SJSA1 (cell line): ENCODE results near the gene LNP1. TPM values are rescaled to one million over a fixed set of nuclear protein-coding genes. Genes with fewer than 3 reads are reported as not detected.

ENCODE experiments used
- DNase-seq, 2 experiments: peaks; one replicate each; pipeline ENCODE4 v3.0.0-alpha.2; 2015 to 2020; ENCODE audit warnings: low spot score in 2 of 2, low read depth in 1 of 2
- H3K27ac ChIP-seq: fragments of 250-450 bp; sonication (Bioruptor Pico); 2 replicates; pipeline ENCODE4 v1.5.1; 2020; ENCODE audit warnings: mild to moderate bottlenecking, moderate library complexity
- H3K27me3 ChIP-seq: fragments of 250-450 bp; sonication (Bioruptor Pico); replicated peaks from 2 replicates; pipeline ENCODE4 v1.5.1; 2020; ENCODE audit warnings: mild to moderate bottlenecking, moderate library complexity
- H3K36me3 ChIP-seq: fragments of 250-450 bp; sonication (Bioruptor Pico); 2 replicates; pipeline ENCODE4 v1.5.1; 2020; ENCODE audit warnings: mild to moderate bottlenecking
- H3K4me1 ChIP-seq: fragments of 250-450 bp; sonication (Bioruptor Pico); replicated peaks from 2 replicates; pipeline ENCODE4 v1.6.1; 2021; ENCODE audit warnings: mild to moderate bottlenecking
- H3K4me3 ChIP-seq: fragments of 250-450 bp; sonication (Bioruptor Pico); 2 replicates; pipeline ENCODE4 v1.5.1; 2020; ENCODE audit warnings: mild to moderate bottlenecking
- H3K9me3 ChIP-seq: fragments of 250-450 bp; sonication (Bioruptor Pico); replicated peaks from 2 replicates; pipeline ENCODE4 v1.5.1; 2020; ENCODE audit warnings: mild to moderate bottlenecking
- total RNA-seq: library from RNA; depleted of rRNA; stranded (reverse); fragments of >200 nt; shearing (Covaris generic); gene quantifications from 2 replicates; pipeline ENCODE4 v1.2.3, GENCODE V29; 2014; rRNA removed

The LNP1 gene
- total RNA-seq, 1 experiment from 2014 or later: 1.6 TPM

DNA sequence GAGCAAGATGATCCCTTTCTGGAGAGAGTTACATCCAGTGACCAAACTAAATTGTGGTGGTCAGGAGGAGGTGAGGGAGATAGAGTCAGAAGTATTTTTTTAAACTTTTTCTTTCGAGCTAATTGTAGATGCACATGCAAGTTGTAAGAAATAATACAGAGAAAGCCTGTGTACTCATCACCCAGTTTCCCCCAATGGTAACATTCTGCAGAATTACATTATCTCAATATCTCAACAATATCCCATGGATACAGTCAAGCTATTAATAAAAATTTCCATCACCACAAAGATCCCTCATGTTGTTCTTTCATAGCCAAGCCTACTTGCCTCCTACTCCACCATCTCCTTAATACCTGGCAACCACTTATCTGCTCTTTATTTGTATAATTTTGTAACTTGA lies 87.8 kb downstream of the LNP1 start:
- no peak for DNase-seq
- Histone ChIP-seq H3K36me3 (no peaks in the 10 kb centered on the region), H3K9me3 (no peaks in the 10 kb centered on the region), H3K27ac (no peak overlapping the region), H3K27me3 (no peaks in the 10 kb centered on the region), H3K4me3 (no peak overlapping the region), H3K4me1 (peaks cover 7% of the 10 kb centered on the region; the same call in 1 of the 2 replicates)

DNA sequence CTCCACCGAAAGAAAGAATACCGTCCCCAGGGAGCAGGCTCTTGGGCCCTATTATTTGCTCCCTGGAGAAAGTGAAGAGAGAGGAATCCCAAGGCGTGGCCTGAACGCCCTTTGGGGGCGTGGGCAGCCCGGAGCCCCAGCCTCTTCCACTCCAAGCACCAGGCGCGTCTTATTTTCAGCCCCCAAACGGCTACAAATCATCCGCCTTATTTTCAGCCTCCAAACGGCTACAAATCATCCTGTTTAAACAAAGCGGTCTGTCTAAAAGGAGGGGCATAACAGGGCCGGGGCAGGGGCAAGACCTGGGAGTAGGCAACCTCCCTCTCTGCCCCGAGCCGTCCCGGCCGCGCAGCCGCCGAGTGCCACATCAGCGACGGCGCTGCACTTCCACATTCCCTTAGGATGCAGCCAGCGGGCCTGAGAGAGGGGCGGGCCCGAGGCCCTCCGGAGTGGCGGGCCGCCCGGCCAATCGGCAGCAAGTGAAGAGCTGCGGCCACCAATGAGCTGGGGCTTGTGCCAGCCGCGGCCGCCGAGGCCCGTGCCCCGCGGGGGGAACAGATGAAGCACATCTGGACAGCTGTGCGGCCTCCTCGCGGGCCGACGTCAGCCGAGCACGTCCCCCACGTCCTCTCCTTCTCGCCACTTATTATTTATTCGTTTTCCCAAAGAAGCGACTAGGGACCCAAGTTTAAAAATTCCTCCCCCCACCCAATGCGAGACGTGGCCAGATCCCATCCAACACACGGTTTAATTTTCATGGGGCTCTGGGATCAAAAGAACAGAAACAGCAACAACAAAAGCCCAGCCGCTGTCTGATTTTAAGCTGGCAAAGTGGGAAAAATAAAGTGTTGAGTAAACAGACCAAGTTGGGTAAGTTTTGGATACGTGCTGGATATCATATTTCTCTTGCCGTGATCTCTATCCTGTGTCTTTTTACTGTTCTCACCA lies 91.0 kb downstream of the LNP1 start, which contains the start of gene TMEM45A:
Gene TMEM45A (plus strand): TSS at position 561 of the 948 bp plus-strand sequence. CDS start 62,593 bp downstream, outside the sequence.
- H3K4me1 ChIP-seq: peaks cover 25% of the 10 kb centered on the region
- H3K27ac ChIP-seq: peak within 1 kb of the TSS; percentile 59
- H3K4me3 ChIP-seq: peak within 1 kb of the TSS; percentile 45
- H3K36me3 ChIP-seq: no peaks in the 10 kb centered on the region
- H3K9me3 ChIP-seq: no peaks in the 10 kb centered on the region
- peak; percentile 94 to 98 for DNase-seq
- no peaks in the 10 kb centered on the region for H3K27me3 ChIP-seq

DNA sequence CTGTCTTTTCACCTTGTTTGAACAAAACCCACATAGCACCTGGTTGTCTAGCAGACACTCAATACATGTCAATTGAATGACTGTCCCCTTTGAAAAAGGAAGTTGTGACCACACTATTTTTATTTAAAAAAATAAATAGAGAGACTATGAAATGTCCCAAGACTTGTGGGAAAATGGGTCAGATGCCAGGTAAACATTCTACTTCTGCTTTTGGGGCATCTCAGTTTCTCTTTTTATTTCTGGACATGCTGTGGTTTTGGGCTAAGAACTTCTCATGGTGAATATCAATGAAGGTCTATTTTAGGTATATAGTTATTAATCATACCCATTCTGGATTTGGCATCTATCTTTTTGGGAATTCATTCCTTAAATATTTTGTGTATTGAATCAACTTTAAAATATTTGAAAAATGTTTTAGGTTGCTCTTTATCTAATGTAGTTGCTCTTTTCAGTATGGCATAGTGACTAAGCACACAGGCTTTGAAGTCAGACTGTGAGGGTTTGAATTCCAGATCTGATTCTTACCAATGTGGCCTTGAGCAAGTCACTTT lies 95.4 kb downstream of the LNP1 start:
- peak; percentile 48 to 83 for DNase-seq
- H3K4me3 ChIP-seq: no peak overlapping the region
- peak overlapping the region; percentile 74 for H3K27ac ChIP-seq
- H3K9me3 ChIP-seq: no peaks in the 10 kb centered on the region
- peaks cover 31% of the 10 kb centered on the region for H3K4me1 ChIP-seq
- H3K36me3 ChIP-seq: no peaks in the 10 kb centered on the region
- no peaks in the 10 kb centered on the region for H3K27me3 ChIP-seq

DNA sequence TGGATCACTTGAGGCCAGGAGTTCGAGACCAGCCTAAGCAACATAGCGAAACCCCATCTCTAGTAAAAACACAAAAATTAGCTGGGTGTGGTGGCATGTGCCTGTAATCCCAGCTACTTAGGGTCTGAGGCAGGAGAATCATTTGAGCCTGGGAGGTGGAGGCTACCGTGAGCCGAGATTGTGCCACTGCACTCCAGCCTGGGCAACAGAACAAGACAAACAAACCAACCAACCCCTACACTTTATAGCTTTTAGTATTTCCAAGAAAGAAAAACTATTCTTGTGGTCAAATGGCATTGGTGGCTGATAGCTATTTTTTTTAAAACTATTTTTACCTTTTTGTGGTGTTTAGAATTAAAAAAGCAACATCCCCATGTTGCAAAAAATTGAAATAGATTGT lies 98.3 kb downstream of the LNP1 start:
- H3K36me3 ChIP-seq: no peaks in the 10 kb centered on the region
- no peaks in the 10 kb centered on the region for H3K27me3 ChIP-seq
- no peak overlapping the region for H3K4me3 ChIP-seq
- H3K27ac ChIP-seq: no peak overlapping the region
- DNase-seq: no peak
- peaks cover 30% of the 10 kb centered on the region for H3K4me1 ChIP-seq
- no peaks in the 10 kb centered on the region for H3K9me3 ChIP-seq

DNA sequence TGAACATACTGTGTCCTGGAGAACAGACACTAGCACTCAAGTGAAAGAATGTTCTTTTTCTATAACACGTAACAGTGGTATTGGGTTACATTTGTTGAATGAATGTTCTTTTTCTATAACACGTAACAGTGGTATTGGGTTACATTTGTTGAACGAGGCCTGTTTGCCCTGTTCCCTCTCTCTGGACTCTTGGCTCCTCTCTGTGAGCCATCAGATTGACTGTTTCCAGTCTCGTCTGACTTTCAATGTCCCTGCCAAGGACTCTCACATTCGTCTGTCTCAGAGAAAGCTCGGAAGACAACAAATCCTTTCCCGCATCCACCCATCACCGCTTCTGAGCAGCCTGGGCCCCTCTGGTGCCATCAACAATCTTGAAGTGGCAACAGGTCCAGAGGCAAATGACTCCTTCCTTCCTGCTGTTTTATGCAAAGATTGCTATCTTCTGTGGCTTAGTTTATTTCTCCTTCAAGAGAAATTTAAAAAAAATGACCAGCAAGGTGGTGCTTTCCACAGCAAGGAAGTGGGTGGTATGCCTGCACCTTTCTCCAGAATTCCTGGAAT lies 99.1 kb downstream of the LNP1 start:
- Histone ChIP-seq H3K36me3 (no peaks in the 10 kb centered on the region), H3K27me3 (no peaks in the 10 kb centered on the region), H3K4me1 (peaks cover 30% of the 10 kb centered on the region), H3K27ac (no peak overlapping the region), H3K9me3 (no peaks in the 10 kb centered on the region), H3K4me3 (no peak overlapping the region)
- DNase-seq: no peak

DNA sequence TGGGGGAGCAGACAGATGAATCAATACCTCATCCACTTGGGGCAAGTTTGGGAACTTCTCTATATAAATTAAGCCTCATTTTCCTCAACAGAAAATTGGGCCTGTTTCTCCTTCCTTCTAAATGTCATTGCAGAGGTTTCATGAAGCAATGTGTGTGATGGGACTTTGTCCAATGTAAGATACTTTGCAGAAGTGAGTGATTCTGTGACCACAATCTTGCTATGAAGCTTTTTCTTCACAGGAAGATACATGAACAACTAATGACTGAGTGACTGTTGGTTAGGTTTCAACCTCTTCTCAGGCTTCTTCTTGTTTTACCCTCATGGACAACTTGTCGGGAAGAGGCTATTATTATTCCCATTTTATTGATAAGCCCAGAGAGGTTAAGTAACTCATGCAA lies 102.1 kb downstream of the LNP1 start:
- no peak overlapping the region for H3K27ac ChIP-seq

More for the DNA sequence above, 102.1 kb downstream of the LNP1 start:
- DNase-seq: no peak
- Histone ChIP-seq H3K36me3 (no peaks in the 10 kb centered on the region), H3K4me3 (no peak overlapping the region), H3K9me3 (no peaks in the 10 kb centered on the region), H3K4me1 (0 out of 2 replicates have a peak, but pooled peaks cover 3% of the 10 kb centered on the region), H3K27me3 (no peaks in the 10 kb centered on the region)

Other genes with a start within 250 kb of the LNP1 start
- gene TBC1D23, start 140.5 kb upstream of the LNP1 start, total RNA-seq: 22.5 and 35.3 TPM in 2 replicates
- gene NIT2, start 66.8 kb upstream of the LNP1 start, total RNA-seq: 32.5 and 34.2 TPM in 2 replicates
- 55.6 and 58.5 TPM in 2 replicates for gene TOMM70, start 450 bp upstream of the LNP1 start, total RNA-seq
- 20.6 and 48.5 TPM in 2 replicates for gene TMEM45A, start 91.1 kb downstream of the LNP1 start, total RNA-seq
- not detected in 2 replicates for gene ADGRG7, start 208.1 kb downstream of the LNP1 start, total RNA-seq